ENCODE measurements around the gene ANK2.

Gene ANK2

GRCh38 chr4:113317523-113317922 lies 268.1 kb downstream of the ANK2 start:
- Histone ChIP-seq H3K27ac (ENCODE audit: low read depth, low read length, poor library complexity, severe bottlenecking) (no peak overlapping the region), H3K9ac (ENCODE audit: low read length) (no peak overlapping the region), H3K4me3 (ENCODE audit: low read depth, low read length, poor library complexity, severe bottlenecking) (no peak overlapping the region), H3K27me3 (ENCODE audit: insufficient read depth, low read length) (no peaks in the 10 kb centered on the region), H4K20me1 (ENCODE audit: insufficient read depth, low read length) (no peaks in the 10 kb centered on the region), H3F3A (ENCODE audit: insufficient read depth, low read length) (no peaks in the 10 kb centered on the region), H3K9me2 (ENCODE audit: low read depth, low read length) (no peaks in the 10 kb centered on the region), H3K36me3 (ENCODE audit: insufficient read depth, low read length) (no peaks in the 10 kb centered on the region), H2AFZ (ENCODE audit: low read length) (no peak overlapping the region), H3K9me3 (ENCODE audit: low read length) (no peaks in the 10 kb centered on the region), H3K79me2 (ENCODE audit: insufficient read depth, low read length) (no peaks in the 10 kb centered on the region), H3K4me2 (ENCODE audit: low read length) (no peak overlapping the region), H3K4me1 (ENCODE audit: insufficient read depth, low read length, severe bottlenecking) (no peaks in the 10 kb centered on the region)
- TF ChIP-seq CTCF (IDR thresholded peaks at IDR 0.05; ENCODE audit: low read length) (no peak), EZH2 (IDR thresholded peaks at IDR 0.05; ENCODE audit: borderline replicate concordance, low read length) (no peak)

DNA sequence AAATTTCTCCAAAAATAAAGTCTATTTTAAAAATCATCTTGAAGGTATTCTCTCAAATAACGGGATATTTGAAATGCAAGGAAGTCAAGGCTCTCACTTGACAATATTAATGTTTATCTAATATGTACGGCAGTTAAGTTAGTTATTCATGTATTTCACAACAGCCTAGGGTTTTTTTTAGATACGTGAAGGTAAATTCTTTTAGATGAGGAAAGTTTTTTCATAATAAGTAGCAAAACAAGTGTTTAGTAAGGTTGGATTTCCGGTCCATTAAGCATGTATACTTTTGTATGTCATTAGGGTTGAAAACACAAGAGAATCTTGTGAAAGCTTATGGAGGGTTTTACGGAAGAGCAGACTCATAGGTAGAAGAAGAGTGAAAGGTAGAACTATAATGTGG lies 273.3 kb downstream of the ANK2 start:
- Histone ChIP-seq H3K9me3 (ENCODE audit: low read length) (no peaks in the 10 kb centered on the region), H3K79me2 (ENCODE audit: insufficient read depth, low read length) (no peaks in the 10 kb centered on the region), H3K27ac (ENCODE audit: low read depth, low read length, poor library complexity, severe bottlenecking) (no peak overlapping the region), H3F3A (ENCODE audit: insufficient read depth, low read length) (no peaks in the 10 kb centered on the region), H3K9ac (ENCODE audit: low read length) (no peak overlapping the region), H4K20me1 (ENCODE audit: insufficient read depth, low read length) (no peaks in the 10 kb centered on the region), H3K4me3 (ENCODE audit: low read depth, low read length, poor library complexity, severe bottlenecking) (no peak overlapping the region), H3K4me1 (ENCODE audit: insufficient read depth, low read length, severe bottlenecking) (no peaks in the 10 kb centered on the region), H3K9me2 (ENCODE audit: low read depth, low read length) (no peaks in the 10 kb centered on the region), H3K27me3 (ENCODE audit: insufficient read depth, low read length) (no peaks in the 10 kb centered on the region), H3K36me3 (ENCODE audit: insufficient read depth, low read length) (no peaks in the 10 kb centered on the region), H3K4me2 (ENCODE audit: low read length) (no peak overlapping the region), H2AFZ (ENCODE audit: low read length) (no peak overlapping the region)
- TF ChIP-seq CTCF (IDR thresholded peaks at IDR 0.05; ENCODE audit: low read length) = no peak
- no peak for TF ChIP-seq EZH2 (IDR thresholded peaks at IDR 0.05; ENCODE audit: borderline replicate concordance, low read length)

- Histone ChIP-seq H3F3A (ENCODE audit: insufficient read depth, low read length) (no peaks in the 10 kb centered on the region), H3K27me3 (ENCODE audit: insufficient read depth, low read length) (no peaks in the 10 kb centered on the region), H3K4me2 (ENCODE audit: low read length) (no peak overlapping the region), H2AFZ (ENCODE audit: low read length) (no peak overlapping the region), H3K79me2 (ENCODE audit: insufficient read depth, low read length) (no peaks in the 10 kb centered on the region), H3K27ac (ENCODE audit: low read depth, low read length, poor library complexity, severe bottlenecking) (no peak overlapping the region), H3K36me3 (ENCODE audit: insufficient read depth, low read length) (no peaks in the 10 kb centered on the region), H3K9ac (ENCODE audit: low read length) (no peak overlapping the region), H3K4me1 (ENCODE audit: insufficient read depth, low read length, severe bottlenecking) (no peaks in the 10 kb centered on the region), H3K4me3 (ENCODE audit: low read depth, low read length, poor library complexity, severe bottlenecking) (no peak overlapping the region), H4K20me1 (ENCODE audit: insufficient read depth, low read length) (no peaks in the 10 kb centered on the region), H3K9me3 (ENCODE audit: low read length) (no peaks in the 10 kb centered on the region), H3K9me2 (ENCODE audit: low read depth, low read length) (no peaks in the 10 kb centered on the region)
- TF ChIP-seq EZH2 (IDR thresholded peaks at IDR 0.05; ENCODE audit: borderline replicate concordance, low read length) (no peak), CTCF (IDR thresholded peaks at IDR 0.05; ENCODE audit: low read length) (no peak)
Observed at GRCh38 chr4:113325876-113326615, 276.6 kb downstream of the ANK2 start.

Measured in OCI-LY1 (cell line).